ENCODE results near the gene GCGR.

The GCGR gene

GRCh38 chr17:81814748-81815645 is 11.0 kb downstream of the GCGR start:
- Histone ChIP-seq H3K36me3 (ENCODE audit: control insufficient read depth in 2 of 2, insufficient read depth in 1 of 2, low read length in 2 of 2) (no peaks in the 10 kb centered on the region), H3K9me3 (ENCODE audit: control insufficient read depth, insufficient read depth, low read depth, low read length) (no peaks in the 10 kb centered on the region), H3K27ac (ENCODE audit: extremely low read depth, low read depth, low read length) (peak overlapping the region; percentile 64), H3K4me1 (ENCODE audit: control insufficient read depth, insufficient read depth, low read length) (peaks cover 11% of the 10 kb centered on the region), H3K4me3 (ENCODE audit: low read depth, low read length) (no peak overlapping the region)
- CTCF ChIA-PET, result interaction anchor here (0.8 to 1.0 kb wide), 2 partner anchors 79 to 80 kb away, joined by 3 read pairs; no protein-coding TSS in a partner anchor
- POLR2A ChIA-PET, result interaction anchor here (1.2 to 1.3 kb wide), 3 partner anchors 18 to 104 kb away, joined by 3 to 4 read pairs (median 4); partner anchors contain the start of gene MCRIP1
- TF ChIP-seq ZIC2 (tag by site-specific recombination; IDR thresholded peaks at IDR 0.05) (peak; percentile 96), ZBTB6 (tag by site-specific recombination; IDR thresholded peaks at IDR 0.05) (no peak), ZNF138 (tag by site-specific recombination; IDR thresholded peaks at IDR 0.05; ENCODE audit: borderline replicate concordance) (no peak), SP7 (tag by site-specific recombination; IDR thresholded peaks at IDR 0.05) (peak; percentile 53; the same call in 1 of the 2 replicates), ZBTB8A (tag by site-specific recombination; IDR thresholded peaks at IDR 0.05) (peak; percentile 82), ZNF701 (tag by site-specific recombination; IDR thresholded peaks at IDR 0.05) (no peak), INSM2 (tag by site-specific recombination; IDR thresholded peaks at IDR 0.05) (0 out of 2 replicates have a peak, but pooled peaks have one; percentile 16), ZNF664 (tag by site-specific recombination; IDR thresholded peaks at IDR 0.05) (no peak), ZNF423 (tag by site-specific recombination; IDR thresholded peaks at IDR 0.05) (peak; percentile 62), GFI1B (tag by site-specific recombination; IDR thresholded peaks at IDR 0.05) (no peak), ZSCAN23 (tag by site-specific recombination; IDR thresholded peaks at IDR 0.05) (no peak), ZNF354C (tag by site-specific recombination; IDR thresholded peaks at IDR 0.05; ENCODE audit: borderline replicate concordance, low read depth) (no peak), OSR2 (tag by site-specific recombination; IDR thresholded peaks at IDR 0.05) (no peak), ZNF48 (tag by site-specific recombination; IDR thresholded peaks at IDR 0.05) (no peak), ZBTB48 (tag by site-specific recombination; IDR thresholded peaks at IDR 0.05) (peak; percentile 89), ZNF692 (tag by site-specific recombination; IDR thresholded peaks at IDR 0.05) (no peak)
- TF ChIP-seq, protein P1, sequence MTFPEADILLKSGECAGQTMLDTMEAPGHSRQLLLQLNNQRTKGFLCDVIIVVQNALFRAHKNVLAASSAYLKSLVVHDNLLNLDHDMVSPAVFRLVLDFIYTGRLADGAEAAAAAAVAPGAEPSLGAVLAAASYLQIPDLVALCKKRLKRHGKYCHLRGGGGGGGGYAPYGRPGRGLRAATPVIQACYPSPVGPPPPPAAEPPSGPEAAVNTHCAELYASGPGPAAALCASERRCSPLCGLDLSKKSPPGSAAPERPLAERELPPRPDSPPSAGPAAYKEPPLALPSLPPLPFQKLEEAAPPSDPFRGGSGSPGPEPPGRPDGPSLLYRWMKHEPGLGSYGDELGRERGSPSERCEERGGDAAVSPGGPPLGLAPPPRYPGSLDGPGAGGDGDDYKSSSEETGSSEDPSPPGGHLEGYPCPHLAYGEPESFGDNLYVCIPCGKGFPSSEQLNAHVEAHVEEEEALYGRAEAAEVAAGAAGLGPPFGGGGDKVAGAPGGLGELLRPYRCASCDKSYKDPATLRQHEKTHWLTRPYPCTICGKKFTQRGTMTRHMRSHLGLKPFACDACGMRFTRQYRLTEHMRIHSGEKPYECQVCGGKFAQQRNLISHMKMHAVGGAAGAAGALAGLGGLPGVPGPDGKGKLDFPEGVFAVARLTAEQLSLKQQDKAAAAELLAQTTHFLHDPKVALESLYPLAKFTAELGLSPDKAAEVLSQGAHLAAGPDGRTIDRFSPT (tag by site-specific recombination; IDR thresholded peaks at IDR 0.05), result no peak
- TF ChIP-seq, protein P2, sequence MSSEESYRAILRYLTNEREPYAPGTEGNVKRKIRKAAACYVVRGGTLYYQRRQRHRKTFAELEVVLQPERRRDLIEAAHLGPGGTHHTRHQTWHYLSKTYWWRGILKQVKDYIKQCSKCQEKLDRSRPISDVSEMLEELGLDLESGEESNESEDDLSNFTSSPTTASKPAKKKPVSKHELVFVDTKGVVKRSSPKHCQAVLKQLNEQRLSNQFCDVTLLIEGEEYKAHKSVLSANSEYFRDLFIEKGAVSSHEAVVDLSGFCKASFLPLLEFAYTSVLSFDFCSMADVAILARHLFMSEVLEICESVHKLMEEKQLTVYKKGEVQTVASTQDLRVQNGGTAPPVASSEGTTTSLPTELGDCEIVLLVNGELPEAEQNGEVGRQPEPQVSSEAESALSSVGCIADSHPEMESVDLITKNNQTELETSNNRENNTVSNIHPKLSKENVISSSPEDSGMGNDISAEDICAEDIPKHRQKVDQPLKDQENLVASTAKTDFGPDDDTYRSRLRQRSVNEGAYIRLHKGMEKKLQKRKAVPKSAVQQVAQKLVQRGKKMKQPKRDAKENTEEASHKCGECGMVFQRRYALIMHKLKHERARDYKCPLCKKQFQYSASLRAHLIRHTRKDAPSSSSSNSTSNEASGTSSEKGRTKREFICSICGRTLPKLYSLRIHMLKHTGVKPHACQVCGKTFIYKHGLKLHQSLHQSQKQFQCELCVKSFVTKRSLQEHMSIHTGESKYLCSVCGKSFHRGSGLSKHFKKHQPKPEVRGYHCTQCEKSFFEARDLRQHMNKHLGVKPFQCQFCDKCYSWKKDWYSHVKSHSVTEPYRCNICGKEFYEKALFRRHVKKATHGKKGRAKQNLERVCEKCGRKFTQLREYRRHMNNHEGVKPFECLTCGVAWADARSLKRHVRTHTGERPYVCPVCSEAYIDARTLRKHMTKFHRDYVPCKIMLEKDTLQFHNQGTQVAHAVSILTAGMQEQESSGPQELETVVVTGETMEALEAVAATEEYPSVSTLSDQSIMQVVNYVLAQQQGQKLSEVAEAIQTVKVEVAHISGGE (tag by site-specific recombination; conservative IDR thresholded peaks at IDR 0.05; ENCODE audit: low read depth), result no peak
- TF ChIP-seq, protein P3, sequence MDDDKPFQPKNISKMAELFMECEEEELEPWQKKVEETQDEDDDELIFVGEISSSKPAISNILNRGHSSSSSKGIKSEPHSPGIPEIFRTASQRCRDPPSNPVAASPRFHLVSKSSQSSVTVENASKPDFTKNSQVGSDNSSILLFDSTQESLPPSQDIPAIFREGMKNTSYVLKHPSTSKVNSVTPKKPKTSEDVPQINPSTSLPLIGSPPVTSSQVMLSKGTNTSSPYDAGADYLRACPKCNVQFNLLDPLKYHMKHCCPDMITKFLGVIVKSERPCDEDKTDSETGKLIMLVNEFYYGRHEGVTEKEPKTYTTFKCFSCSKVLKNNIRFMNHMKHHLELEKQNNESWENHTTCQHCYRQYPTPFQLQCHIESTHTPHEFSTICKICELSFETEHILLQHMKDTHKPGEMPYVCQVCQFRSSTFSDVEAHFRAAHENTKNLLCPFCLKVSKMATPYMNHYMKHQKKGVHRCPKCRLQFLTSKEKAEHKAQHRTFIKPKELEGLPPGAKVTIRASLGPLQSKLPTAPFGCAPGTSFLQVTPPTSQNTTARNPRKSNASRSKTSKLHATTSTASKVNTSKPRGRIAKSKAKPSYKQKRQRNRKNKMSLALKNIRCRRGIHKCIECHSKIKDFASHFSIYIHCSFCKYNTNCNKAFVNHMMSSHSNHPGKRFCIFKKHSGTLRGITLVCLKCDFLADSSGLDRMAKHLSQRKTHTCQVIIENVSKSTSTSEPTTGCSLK (tag by site-specific recombination; IDR thresholded peaks at IDR 0.05), result no peak
- TF ChIP-seq, protein P4, sequence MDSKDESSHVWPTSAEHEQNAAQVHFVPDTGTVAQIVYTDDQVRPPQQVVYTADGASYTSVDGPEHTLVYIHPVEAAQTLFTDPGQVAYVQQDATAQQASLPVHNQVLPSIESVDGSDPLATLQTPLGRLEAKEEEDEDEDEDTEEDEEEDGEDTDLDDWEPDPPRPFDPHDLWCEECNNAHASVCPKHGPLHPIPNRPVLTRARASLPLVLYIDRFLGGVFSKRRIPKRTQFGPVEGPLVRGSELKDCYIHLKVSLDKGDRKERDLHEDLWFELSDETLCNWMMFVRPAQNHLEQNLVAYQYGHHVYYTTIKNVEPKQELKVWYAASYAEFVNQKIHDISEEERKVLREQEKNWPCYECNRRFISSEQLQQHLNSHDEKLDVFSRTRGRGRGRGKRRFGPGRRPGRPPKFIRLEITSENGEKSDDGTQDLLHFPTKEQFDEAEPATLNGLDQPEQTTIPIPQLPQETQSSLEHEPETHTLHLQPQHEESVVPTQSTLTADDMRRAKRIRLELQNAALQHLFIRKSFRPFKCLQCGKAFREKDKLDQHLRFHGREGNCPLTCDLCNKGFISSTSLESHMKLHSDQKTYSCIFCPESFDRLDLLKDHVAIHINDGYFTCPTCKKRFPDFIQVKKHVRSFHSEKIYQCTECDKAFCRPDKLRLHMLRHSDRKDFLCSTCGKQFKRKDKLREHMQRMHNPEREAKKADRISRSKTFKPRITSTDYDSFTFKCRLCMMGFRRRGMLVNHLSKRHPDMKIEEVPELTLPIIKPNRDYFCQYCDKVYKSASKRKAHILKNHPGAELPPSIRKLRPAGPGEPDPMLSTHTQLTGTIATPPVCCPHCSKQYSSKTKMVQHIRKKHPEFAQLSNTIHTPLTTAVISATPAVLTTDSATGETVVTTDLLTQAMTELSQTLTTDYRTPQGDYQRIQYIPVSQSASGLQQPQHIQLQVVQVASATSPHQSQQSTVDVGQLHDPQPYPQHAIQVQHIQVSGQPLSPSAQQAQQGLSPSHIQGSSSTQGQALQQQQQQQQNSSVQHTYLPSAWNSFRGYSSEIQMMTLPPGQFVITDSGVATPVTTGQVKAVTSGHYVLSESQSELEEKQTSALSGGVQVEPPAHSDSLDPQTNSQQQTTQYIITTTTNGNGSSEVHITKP (tag by site-specific recombination; IDR thresholded peaks at IDR 0.05), result peak; percentile 43
